NCI-H2196 (cell line): ENCODE results near the gene PRCP.
"Not testable (repeated sequence)": the region's sequence is repeated elsewhere in the genome, so short reads cannot be mapped to it uniquely, and the experiment has no call there.

Experiments used
- DNase-seq: peaks from one replicate; lab custom pipeline; 2025; ENCODE audit not compliant: unreplicated experiment; lab: John Stamatoyannopoulos, UW

The PRCP gene

DNA sequence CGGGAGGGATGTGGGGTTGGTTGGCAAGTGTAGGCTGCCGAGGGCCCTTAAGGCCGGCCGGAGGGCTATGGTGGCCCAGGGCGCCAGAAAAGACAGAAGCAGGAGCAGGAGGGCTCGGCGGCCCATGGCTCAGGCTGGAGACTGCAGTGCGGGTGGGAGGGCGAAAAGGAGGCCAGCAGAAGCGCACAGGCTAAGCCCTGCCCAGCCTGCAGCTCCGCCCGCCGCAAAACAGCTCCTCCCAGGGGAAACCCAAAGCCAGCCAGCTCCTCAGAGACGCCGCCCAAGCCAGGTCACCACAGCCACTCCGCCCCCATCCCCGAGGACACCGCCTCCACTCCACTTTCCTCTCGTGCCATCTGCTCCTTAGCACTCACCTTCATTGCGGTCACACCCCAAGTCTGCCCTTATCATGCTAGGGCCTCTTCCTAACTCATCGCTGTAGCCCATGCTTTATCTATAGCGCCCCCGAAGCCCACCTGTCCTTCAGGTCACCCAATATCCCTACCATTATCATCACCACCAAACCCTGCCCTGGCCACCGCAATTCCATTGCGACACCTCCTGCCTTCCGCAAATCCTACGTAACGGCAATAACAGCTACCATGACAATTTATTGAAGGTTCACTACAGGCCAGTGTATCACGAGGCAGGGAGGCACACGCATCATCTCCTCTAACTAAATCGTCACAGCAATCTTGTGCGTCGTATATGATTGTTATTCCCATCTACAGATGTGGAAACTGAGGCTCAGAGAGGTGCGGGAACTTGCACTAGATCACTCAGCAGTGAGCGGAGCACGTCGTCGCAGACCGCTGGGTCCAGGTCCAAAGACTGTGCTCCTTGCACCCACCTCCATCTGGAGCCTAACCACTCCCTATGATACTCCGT lies at the start of gene PRCP:
Gene PRCP (minus strand): TSS at position 154 of the 888 bp plus-strand sequence. CDS start 28 bp downstream, at position 126.
- DNase-seq = peak; percentile 90

- no peak for DNase-seq
Observed at GRCh38 chr11:82949352-82949751, 49.1 kb upstream of the PRCP start.

- no peak for DNase-seq
Observed at GRCh38 chr11:82945682-82946081, 45.5 kb upstream of the PRCP start.

- DNase-seq = not testable (repeated sequence)
Observed at GRCh38 chr11:82945041-82945440, 44.8 kb upstream of the PRCP start.

GRCh38 chr11:82944198-82944597 lies 44.0 kb upstream of the PRCP start:
- DNase-seq = no peak

GRCh38 chr11:82943430-82943829 lies 43.2 kb upstream of the PRCP start:
- not testable (repeated sequence) for DNase-seq

DNA sequence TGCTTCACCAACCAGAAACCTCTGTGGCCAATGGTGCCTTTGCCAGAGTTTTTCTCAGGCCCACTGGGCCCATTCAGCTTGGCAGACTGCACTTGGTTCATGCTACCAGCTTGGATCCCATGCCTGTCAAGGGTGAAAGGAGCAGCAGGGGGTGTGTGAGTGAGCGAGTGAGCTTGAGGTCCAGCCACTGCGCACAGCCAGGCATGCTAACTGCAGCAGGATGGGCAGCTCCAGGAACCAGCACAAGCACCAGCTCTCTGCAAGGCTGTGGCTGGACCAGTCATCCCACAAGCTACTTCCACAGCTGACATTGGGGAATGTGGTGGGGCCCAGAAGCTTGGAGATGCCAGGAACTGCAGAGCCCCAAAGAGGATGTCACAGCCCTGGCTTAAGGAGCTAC lies 42.1 kb upstream of the PRCP start:
- no peak for DNase-seq

DNA sequence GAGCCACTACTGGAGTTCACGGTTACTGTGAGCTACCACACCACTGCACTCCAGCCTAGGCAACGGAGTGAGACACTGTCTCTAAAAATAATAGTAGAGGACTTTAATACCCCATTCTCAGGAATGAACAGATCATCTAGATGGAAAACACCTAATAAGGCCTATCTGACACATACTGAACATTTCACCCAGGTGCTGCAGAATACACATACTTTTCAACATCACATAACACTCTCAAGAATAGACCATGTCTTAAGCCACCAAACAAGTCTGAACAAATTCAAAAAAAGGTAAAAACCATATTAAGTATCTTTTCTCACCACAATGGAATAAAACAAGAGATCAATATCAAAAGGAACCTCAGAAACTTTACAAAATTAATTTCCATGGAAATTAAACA lies 39.2 kb upstream of the PRCP start:
- DNase-seq = no peak

DNA sequence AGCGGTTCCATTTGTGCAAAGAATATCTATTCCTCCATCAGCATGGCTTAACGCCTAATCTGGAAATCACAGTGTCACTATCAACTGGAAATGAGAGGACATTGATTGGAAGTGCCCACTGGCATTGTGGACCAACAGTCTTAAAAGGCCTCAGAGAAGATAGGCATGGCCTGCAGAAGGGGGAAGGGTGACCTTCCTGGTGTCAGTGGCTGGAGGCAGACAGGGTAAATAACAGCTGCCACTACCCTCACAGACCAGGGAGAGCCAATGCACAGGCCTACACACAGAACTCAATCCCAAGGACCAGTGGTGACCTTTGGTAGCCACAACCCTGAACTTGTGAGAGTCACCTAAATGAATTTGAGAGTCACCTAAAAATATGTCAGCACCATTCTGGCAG lies 37.3 kb upstream of the PRCP start:
- no peak for DNase-seq

- no peak for DNase-seq
Observed at GRCh38 chr11:82936261-82936660, 36.0 kb upstream of the PRCP start.

DNA sequence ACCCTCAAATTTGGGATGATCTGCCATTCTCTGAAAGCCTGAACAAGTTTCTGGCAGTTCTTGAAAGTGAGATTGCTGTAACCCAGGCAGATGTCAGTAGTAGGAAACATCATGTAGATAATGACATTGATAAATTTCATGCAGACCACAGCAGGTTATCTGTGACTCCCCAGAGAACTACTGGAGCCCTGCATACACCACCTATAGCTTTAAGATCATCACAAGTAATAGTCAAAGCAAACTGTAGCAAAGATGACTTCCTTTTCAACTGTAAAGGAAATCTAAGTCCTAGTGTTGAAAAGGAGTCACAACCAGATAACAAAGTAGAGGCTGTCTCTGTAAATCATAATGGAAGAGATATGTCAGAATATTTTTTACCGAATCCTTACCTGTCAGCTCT lies 32.3 kb upstream of the PRCP start:
- DNase-seq = no peak

- no peak for DNase-seq
Observed at GRCh38 chr11:82930734-82931133, 30.5 kb upstream of the PRCP start.

DNA sequence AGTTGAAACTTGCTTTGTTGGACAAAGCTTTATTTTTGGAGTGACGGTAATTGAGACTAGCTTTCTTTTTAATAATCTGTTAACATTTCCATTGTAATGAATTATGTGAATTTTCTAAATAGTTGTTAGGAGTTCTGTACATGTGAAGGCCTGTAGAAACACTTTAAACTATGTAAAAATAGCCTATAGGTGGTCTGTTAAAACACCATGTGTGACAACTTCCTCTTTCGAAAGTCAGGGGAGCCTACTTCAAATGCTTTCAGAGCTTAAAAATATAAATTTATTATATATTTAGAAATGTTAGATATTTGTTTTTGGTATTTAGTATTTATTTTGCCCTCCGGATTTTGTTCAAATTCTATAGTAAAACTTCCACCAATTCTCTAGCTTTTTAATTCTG lies 30.0 kb upstream of the PRCP start:
- no peak for DNase-seq

GRCh38 chr11:82929121-82929520 lies 28.9 kb upstream of the PRCP start:
- DNase-seq = no peak

DNA sequence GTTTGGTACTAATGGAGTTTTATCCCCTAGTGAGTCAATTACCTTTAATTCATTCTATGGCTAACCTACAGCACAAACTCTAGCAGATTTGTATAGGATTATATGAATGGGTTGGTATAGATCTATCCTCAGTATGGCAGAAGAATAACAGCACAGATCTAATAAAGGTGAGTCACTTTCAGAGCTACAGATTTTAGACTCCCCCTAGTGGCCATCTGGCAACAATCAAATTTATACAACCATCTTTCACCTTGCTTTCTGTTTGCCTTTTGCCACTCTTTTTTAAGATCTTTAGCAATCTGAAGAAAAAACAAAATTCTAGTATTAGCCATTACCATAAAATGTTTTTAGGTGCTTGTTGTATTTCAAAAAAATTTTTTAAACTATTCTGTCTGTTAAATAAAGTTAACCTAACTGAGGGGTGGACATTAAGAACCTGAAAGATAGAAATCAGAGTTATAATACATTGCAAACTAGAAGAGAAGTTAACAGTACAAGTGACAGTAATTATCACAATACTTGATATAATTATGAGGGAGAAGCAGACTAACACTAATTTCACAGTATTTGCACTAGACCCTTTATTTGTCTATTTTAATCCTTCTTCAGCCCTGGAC lies 27.1 kb upstream of the PRCP start:
- DNase-seq = peak; percentile 69

GRCh38 chr11:82924522-82925224 lies 24.4 kb upstream of the PRCP start:
- DNase-seq = no peak

DNA sequence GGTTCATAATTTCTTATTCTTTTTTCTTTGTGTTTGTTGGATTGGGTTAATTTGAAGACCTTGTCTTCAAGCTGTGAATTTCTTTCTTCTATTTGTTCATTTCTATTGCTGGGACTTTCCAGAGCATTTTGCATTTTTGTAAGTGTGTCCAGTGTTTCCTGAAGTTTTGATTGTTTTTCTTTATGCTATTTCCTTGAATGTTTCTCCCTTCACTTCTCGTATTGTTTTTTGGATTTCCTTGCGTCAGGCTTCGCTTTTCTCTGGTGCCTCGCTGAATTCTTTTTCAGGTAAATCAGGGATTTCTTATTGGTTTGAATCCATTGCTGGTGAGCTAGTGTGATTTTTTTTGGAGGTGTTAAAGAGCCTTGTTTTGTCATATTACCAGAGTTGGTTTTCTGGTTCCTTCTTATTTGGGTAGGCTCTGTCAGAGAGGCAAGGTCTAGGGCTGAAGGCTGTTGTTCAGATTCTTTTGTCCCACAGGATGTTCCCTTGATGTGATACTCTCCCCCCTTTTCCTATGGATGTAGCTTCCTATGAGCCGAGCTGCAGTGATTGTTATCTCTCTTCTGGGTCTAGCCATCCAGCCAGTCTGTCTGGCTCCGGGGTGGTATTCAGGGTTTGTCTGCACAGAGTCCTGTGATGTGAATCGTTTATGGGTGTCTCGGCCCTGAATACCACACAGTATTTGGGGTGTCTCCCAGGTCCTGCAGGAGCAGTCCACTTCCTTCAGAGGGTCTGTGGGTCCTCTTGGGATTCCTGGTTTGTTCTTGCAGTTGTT lies 22.4 kb upstream of the PRCP start:
- not testable (repeated sequence) for DNase-seq

- not testable (repeated sequence) for DNase-seq
Observed at GRCh38 chr11:82920227-82920626, 20.0 kb upstream of the PRCP start.

GRCh38 chr11:82919786-82920185 lies 19.6 kb upstream of the PRCP start:
- not testable (repeated sequence) for DNase-seq

- DNase-seq = no peak
Observed at GRCh38 chr11:82909015-82909640, 8.9 kb upstream of the PRCP start.

GRCh38 chr11:82908311-82908710 lies 8.1 kb upstream of the PRCP start:
- no peak for DNase-seq
